Endothelial cell of umbilical vein (primary cell): ENCODE results near the gene CDC34. TPM values are rescaled to one million over a fixed set of nuclear protein-coding genes. Genes with fewer than 3 reads are reported as not detected.

Source experiments
- BruUV-seq: library from RNA; stranded (reverse); fragments of 400-500 nt; replicated peaks from 2 replicates; lab custom pipeline; 2021; lab: Mats Ljungman, UMichigan
- CTCF ChIA-PET: fragments of 300-600, 350-600 bp; sonication (Branson Sonifier 250); formaldehyde crosslinking; loops from one replicate; lab custom pipeline; 2021; ENCODE audit warnings: antibody characterized with exemption, inconsistent platforms; lab: Charles Lee
- POLR2A ChIA-PET: fragments of 300-600, 350-600 bp; sonication (Branson Sonifier 250); formaldehyde crosslinking; loops from one replicate; lab custom pipeline; 2021; ENCODE audit warnings: antibody characterized with exemption, inconsistent platforms; lab: Charles Lee
- DNase-seq: peaks from one replicate; pipeline ENCODE4 v3.0.0-alpha.2; 2011; ENCODE audit warnings: low read depth, low spot score
- FAIRE-seq: peaks from 2 replicates; lab custom pipeline; 2011; peaks lifted over from hg19 to GRCh38; lab: Jason Lieb, UNC
- H2AFZ ChIP-seq: 2 replicates; pipeline ENCODE4 v1.6.0; 2012; ENCODE audit warnings: low read depth, low read length, control low read depth, inconsistent platforms
- H3K27ac ChIP-seq: 2 replicates; pipeline ENCODE4 v1.5.1; 2011; ENCODE audit warnings: low read depth, mild to moderate bottlenecking, control low read depth, low read length, moderate library complexity; ENCODE audit not compliant: insufficient read depth
- H3K27me3 ChIP-seq, 2 experiments: 2 replicates each; pipeline versions ENCODE4 v1.6.0 to v1.6.1; 2011; ENCODE audit warnings: low read length in 2 of 2, mixed read lengths in 1 of 2; ENCODE audit not compliant: control insufficient read depth in 2 of 2, insufficient read depth in 2 of 2
- H3K36me3 ChIP-seq, 2 experiments: 2 replicates in 1 of 2; 3 replicates in 1 of 2; pipeline ENCODE4 v1.5.1; 2011; ENCODE audit warnings: low read length in 2 of 2, mild to moderate bottlenecking in 1 of 2, moderate library complexity in 1 of 2; ENCODE audit not compliant: control insufficient read depth in 2 of 2, insufficient read depth in 2 of 2; ENCODE audit errors: extremely low read depth in 1 of 2
- H3K4me1 ChIP-seq: 3 replicates; pipeline ENCODE4 v1.5.1; 2011; ENCODE audit warnings: mild to moderate bottlenecking, low read length; ENCODE audit not compliant: control insufficient read depth, insufficient read depth; ENCODE audit errors: extremely low read depth
- H3K4me2 ChIP-seq: 2 replicates; pipeline ENCODE4 v1.6.1; 2011; ENCODE audit warnings: low read length, control low read depth, mixed read lengths; ENCODE audit not compliant: insufficient read depth
- H3K4me3 ChIP-seq, 3 experiments: fragments of 200-600 bp in 1 of 3; sonication (generic), shearing (Covaris generic) in 1 of 3; replicated peaks in 1 of 3; 2 replicates each; pipeline ENCODE4 v1.5.1; 2011 to 2016; ENCODE audit warnings: control low read depth in 3 of 3, low read length in 3 of 3, mild to moderate bottlenecking in 2 of 3, inconsistent platforms in 1 of 3, low read depth in 1 of 3, moderate library complexity in 1 of 3; ENCODE audit not compliant: insufficient read depth in 1 of 3
- H3K79me2 ChIP-seq: 2 replicates; pipeline ENCODE4 v1.6.0; 2012; ENCODE audit warnings: low read length, inconsistent platforms; ENCODE audit not compliant: control insufficient read depth, insufficient read depth
- H3K9ac ChIP-seq: replicated peaks from 2 replicates; pipeline ENCODE3; 2011; ENCODE audit warnings: low read length, control low read depth; ENCODE audit not compliant: insufficient read depth; ENCODE audit errors: extremely low read depth
- H3K9me1 ChIP-seq: replicated peaks from 3 replicates; pipeline ENCODE4 v1.6.0; 2011; ENCODE audit warnings: mild to moderate bottlenecking, low read length; ENCODE audit not compliant: control insufficient read depth, insufficient read depth; ENCODE audit errors: extremely low read depth
- H3K9me3 ChIP-seq: replicated peaks from 2 replicates; pipeline ENCODE4 v1.5.1; 2012; ENCODE audit warnings: low read length, inconsistent platforms; ENCODE audit not compliant: control insufficient read depth, insufficient read depth
- H4K20me1 ChIP-seq: replicated peaks from 2 replicates; pipeline ENCODE3; 2011; ENCODE audit warnings: mild to moderate bottlenecking, low read length; ENCODE audit not compliant: control insufficient read depth, insufficient read depth; ENCODE audit errors: extremely low read depth
- FOS ChIP-seq: IDR thresholded peaks from 2 replicates; pipeline ENCODE4 v1.6.1; 2011; ENCODE audit warnings: mild to moderate bottlenecking, low read length, moderate library complexity, borderline replicate concordance; ENCODE audit not compliant: insufficient read depth
- GATA2 ChIP-seq: IDR thresholded peaks from 2 replicates; pipeline ENCODE4 v1.7.0; 2011; ENCODE audit warnings: low read depth, mild to moderate bottlenecking, moderate library complexity, mixed read lengths, low read length; ENCODE audit not compliant: insufficient read length, insufficient read depth
- MAX ChIP-seq: IDR thresholded peaks from 2 replicates; pipeline ENCODE4 v1.6.1; 2011; ENCODE audit not compliant: insufficient read depth, insufficient read length
- MYC ChIP-seq: IDR thresholded peaks from one replicate; pipeline ENCODE4 v1.6.1; 2011; ENCODE audit warnings: mild to moderate bottlenecking, low read depth, low read length
- POLR2A ChIP-seq: IDR thresholded peaks from 2 replicates; pipeline ENCODE4 v1.6.1; 2012; ENCODE audit warnings: low read depth, mild to moderate bottlenecking, control low read depth, low read length
- POLR2AphosphoS5 ChIP-seq: IDR thresholded peaks from 2 replicates; pipeline ENCODE4 v1.6.1; 2012; ENCODE audit warnings: low read depth, mild to moderate bottlenecking, control low read depth, low read length, moderate library complexity; ENCODE audit not compliant: insufficient read depth
- dilution Hi-C: fragments of 300-500 bp; cut with MboI; formaldehyde crosslinking; loops from one replicate; pipeline ENCODE4 v1.15.0; 2019; ENCODE audit warnings: low sequenced_read_pairs; ENCODE audit not compliant: extremely low pct_ligation_motif_present
- intact Hi-C: fragments of 100-400 bp; cut with micrococcal nuclease; formaldehyde crosslinking; loops from one replicate; pipeline ENCODE4 v1.10.0; 2022
- polyA plus RNA-seq, 4 experiments: library from polyadenylated mRNA; depleted of rRNA in 3 of 4; stranded (reverse) in 3 of 4; unstranded in 1 of 4; fragments of >200 nt; gene quantifications; 2 replicates each; pipeline versions ENCODE4 v1.2.1 to v1.2.3, GENCODE V29; 2011 to 2012; ENCODE audit warnings: missing spikeins in 1 of 4
- total RNA-seq: library from RNA; stranded (reverse); gene quantifications from 2 replicates; pipeline ENCODE4 v1.2.3, GENCODE V29; 2021
- TF ChIP-seq, protein P1 (sequence below), 2 donors: IDR thresholded peaks; 1 replicate in 1 of 2; 2 replicates in 1 of 2; pipeline ENCODE4 v1.5.1; 2011; ENCODE audit warnings: low read length in 2 of 2, mild to moderate bottlenecking in 2 of 2, moderate library complexity in 2 of 2, control low read depth in 1 of 2, inconsistent platforms in 1 of 2, low read depth in 1 of 2; ENCODE audit not compliant: insufficient read depth in 1 of 2; ENCODE audit errors: extremely low read depth in 1 of 2

The CDC34 gene
- total and polyA plus RNA-seq, 2 donors (not counting 3 experiments of a cell fraction or from before 2014, with no cell fraction given) = 90.4 to 92.9 TPM

DNA sequence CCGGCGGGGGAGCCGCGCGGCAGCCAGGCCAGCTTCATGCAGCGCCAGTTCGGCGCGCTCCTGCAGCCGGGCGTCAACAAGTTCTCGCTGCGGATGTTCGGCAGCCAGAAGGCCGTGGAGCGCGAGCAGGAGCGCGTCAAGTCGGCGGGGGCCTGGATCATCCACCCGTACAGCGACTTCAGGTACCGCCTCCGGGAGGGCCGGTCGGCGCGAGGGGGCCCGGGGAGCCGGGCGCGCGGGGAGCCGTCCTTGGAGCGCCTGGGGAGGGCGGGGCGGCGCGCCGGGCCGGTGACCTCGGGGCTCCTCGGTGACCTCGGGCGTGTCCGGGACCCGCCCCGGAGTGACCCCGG, 58.8 kb downstream of the CDC34 start:
- no TSS peak for BruUV-seq
- no peaks in the 10 kb centered on the region for H3K9me1 ChIP-seq
- no peak for DNase-seq
- H3K9ac ChIP-seq = no peak overlapping the region
- H3K79me2 ChIP-seq = no peaks in the 10 kb centered on the region
- dilution Hi-C loops = no loop called here
- no peaks in the 10 kb centered on the region for H4K20me1 ChIP-seq
- no peak for FAIRE-seq
- no peak overlapping the region for H2AFZ ChIP-seq
- no peaks in the 10 kb centered on the region for H3K4me1 ChIP-seq
- peaks cover 10 to 13% of the 10 kb centered on the region in 2 experiments for H3K27me3 ChIP-seq
- no peak overlapping the region for H3K4me2 ChIP-seq
- no peak for TF ChIP-seq POLR2AphosphoS5
- H3K9me3 ChIP-seq = no peaks in the 10 kb centered on the region
- intact Hi-C loops = no loop called here
- POLR2A ChIA-PET = no interaction called here
- CTCF ChIA-PET = no interaction called here
- no peak overlapping the region for H3K4me3 ChIP-seq
- H3K27ac ChIP-seq = no peak overlapping the region
- H3K36me3 ChIP-seq = no peaks in the 10 kb centered on the region

- Histone ChIP-seq H3K36me3 (no peaks in the 10 kb centered on the region), H3K27me3 (peaks cover 10 to 13% of the 10 kb centered on the region in 2 experiments), H3K79me2 (no peaks in the 10 kb centered on the region), H3K27ac (no peak overlapping the region), H3K9me3 (no peaks in the 10 kb centered on the region), H3K4me2 (no peak overlapping the region), H4K20me1 (no peaks in the 10 kb centered on the region), H3K9me1 (no peaks in the 10 kb centered on the region), H3K4me3 (no peak overlapping the region), H3K9ac (no peak overlapping the region), H2AFZ (no peak overlapping the region), H3K4me1 (no peaks in the 10 kb centered on the region)
- ChIA-PET POLR2A (no interaction called here), CTCF (no interaction called here)
- BruUV-seq = no TSS peak
- intact Hi-C loops = no loop called here
- dilution Hi-C loops = no loop called here
- DNase-seq (no peak), FAIRE-seq (no peak)
- no peak for TF ChIP-seq MAX
- TF ChIP-seq MYC = no peak
- TF ChIP-seq, protein P1, sequence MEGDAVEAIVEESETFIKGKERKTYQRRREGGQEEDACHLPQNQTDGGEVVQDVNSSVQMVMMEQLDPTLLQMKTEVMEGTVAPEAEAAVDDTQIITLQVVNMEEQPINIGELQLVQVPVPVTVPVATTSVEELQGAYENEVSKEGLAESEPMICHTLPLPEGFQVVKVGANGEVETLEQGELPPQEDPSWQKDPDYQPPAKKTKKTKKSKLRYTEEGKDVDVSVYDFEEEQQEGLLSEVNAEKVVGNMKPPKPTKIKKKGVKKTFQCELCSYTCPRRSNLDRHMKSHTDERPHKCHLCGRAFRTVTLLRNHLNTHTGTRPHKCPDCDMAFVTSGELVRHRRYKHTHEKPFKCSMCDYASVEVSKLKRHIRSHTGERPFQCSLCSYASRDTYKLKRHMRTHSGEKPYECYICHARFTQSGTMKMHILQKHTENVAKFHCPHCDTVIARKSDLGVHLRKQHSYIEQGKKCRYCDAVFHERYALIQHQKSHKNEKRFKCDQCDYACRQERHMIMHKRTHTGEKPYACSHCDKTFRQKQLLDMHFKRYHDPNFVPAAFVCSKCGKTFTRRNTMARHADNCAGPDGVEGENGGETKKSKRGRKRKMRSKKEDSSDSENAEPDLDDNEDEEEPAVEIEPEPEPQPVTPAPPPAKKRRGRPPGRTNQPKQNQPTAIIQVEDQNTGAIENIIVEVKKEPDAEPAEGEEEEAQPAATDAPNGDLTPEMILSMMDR (IDR thresholded peaks at IDR 0.05; ENCODE audit: extremely low read depth in 1 of 2, insufficient read depth in 1 of 2, low read depth in 1 of 2, low read length in 2 of 2) = no peak
- no peak for TF ChIP-seq POLR2A
- TF ChIP-seq FOS = no peak
- TF ChIP-seq GATA2 = no peak
- no peak for TF ChIP-seq POLR2AphosphoS5
Observed at GRCh38 chr19:590750-591098, 59.2 kb downstream of the CDC34 start.
